Keratinocyte (primary cell): ENCODE results near the gene CRHBP. TPM values are rescaled to one million over a fixed set of nuclear protein-coding genes. Genes with fewer than 3 reads are reported as not detected.

Experiments used
- DNase-seq: peaks from one replicate; pipeline ENCODE4 v3.0.0-alpha.2; 2011; ENCODE audit warnings: low read depth, missing footprints, low spot score
- FAIRE-seq: peaks from 2 replicates; lab custom pipeline; 2011; peaks lifted over from hg19 to GRCh38; lab: Jason Lieb, UNC
- H2AFZ ChIP-seq: 2 replicates; pipeline ENCODE4 v1.6.0; 2012; ENCODE audit warnings: low read length, control low read depth, inconsistent platforms; ENCODE audit not compliant: control insufficient read depth
- H3K27ac ChIP-seq: 2 replicates; pipeline ENCODE4 v1.5.1; 2011; ENCODE audit warnings: low read length; ENCODE audit not compliant: control insufficient read depth, insufficient read depth
- H3K27me3 ChIP-seq: 3 replicates; pipeline ENCODE4 v1.6.0; 2011; ENCODE audit warnings: low read length; ENCODE audit not compliant: control insufficient read depth, insufficient read depth; ENCODE audit errors: extremely low read depth
- H3K36me3 ChIP-seq, 2 experiments: 2 replicates in 1 of 2; 3 replicates in 1 of 2; pipeline ENCODE4 v1.5.1; 2011; ENCODE audit warnings: low read length in 2 of 2, mild to moderate bottlenecking in 1 of 2; ENCODE audit not compliant: control insufficient read depth in 2 of 2, insufficient read depth in 2 of 2; ENCODE audit errors: extremely low read depth in 1 of 2
- H3K4me1 ChIP-seq: 3 replicates; pipeline ENCODE4 v1.5.1; 2011; ENCODE audit warnings: low read length; ENCODE audit not compliant: control insufficient read depth, insufficient read depth; ENCODE audit errors: extremely low read depth
- H3K4me2 ChIP-seq: 3 replicates; pipeline ENCODE4 v1.6.0; 2011; ENCODE audit warnings: low read depth, low read length; ENCODE audit not compliant: control insufficient read depth, insufficient read depth; ENCODE audit errors: extremely low read depth
- H3K4me3 ChIP-seq, 3 experiments: fragments of 200-600 bp in 1 of 3; sonication (generic) in 1 of 3; 2 replicates in 2 of 3; 3 replicates in 1 of 3; pipeline ENCODE4 v1.5.1; 2011 to 2016; ENCODE audit warnings: low read length in 3 of 3, mild to moderate bottlenecking in 3 of 3, control low read depth in 2 of 3, inconsistent platforms in 1 of 3, low read depth in 1 of 3, mixed read lengths in 1 of 3, mixed run types in 1 of 3, moderate library complexity in 1 of 3; ENCODE audit not compliant: control insufficient read depth in 2 of 3, insufficient read depth in 2 of 3; ENCODE audit errors: extremely low read depth in 1 of 3
- H3K79me2 ChIP-seq: 2 replicates; pipeline ENCODE4 v1.6.0; 2012; ENCODE audit warnings: low read length; ENCODE audit not compliant: control insufficient read depth, insufficient read depth
- H3K9ac ChIP-seq: 3 replicates; pipeline ENCODE4 v1.6.0; 2011; ENCODE audit warnings: low read length; ENCODE audit not compliant: control insufficient read depth, insufficient read depth; ENCODE audit errors: extremely low read depth
- H3K9me1 ChIP-seq: 3 replicates; pipeline ENCODE4 v1.6.0; 2011; ENCODE audit warnings: low read length; ENCODE audit not compliant: control insufficient read depth, insufficient read depth; ENCODE audit errors: extremely low read depth
- H3K9me3 ChIP-seq: 2 replicates; pipeline ENCODE4 v1.5.1; 2012; ENCODE audit warnings: low read depth, low read length; ENCODE audit not compliant: control insufficient read depth
- H4K20me1 ChIP-seq: 3 replicates; pipeline ENCODE4 v1.6.0; 2011; ENCODE audit warnings: low read length; ENCODE audit not compliant: control insufficient read depth, insufficient read depth; ENCODE audit errors: extremely low read depth
- CTCF ChIP-seq, 3 experiments: IDR thresholded peaks in 1 of 3; conservative IDR thresholded peaks in 1 of 3; optimal IDR thresholded peaks in 1 of 3; 2 replicates in 2 of 3; 3 replicates in 1 of 3; pipeline versions ENCODE3 to v1.5.1; 2011; ENCODE audit warnings: low read length in 3 of 3, mild to moderate bottlenecking in 3 of 3, moderate library complexity in 2 of 3, control low read depth in 1 of 3, inconsistent platforms in 1 of 3; ENCODE audit not compliant: insufficient read depth in 2 of 3; ENCODE audit errors: extremely low read depth in 1 of 3
- EZH2 ChIP-seq: IDR thresholded peaks from one replicate; pipeline ENCODE4 v1.6.1; 2012; ENCODE audit warnings: inconsistent platforms, mild to moderate bottlenecking, low read length, moderate library complexity
- dilution Hi-C: fragments of 300-500 bp; cut with MboI; formaldehyde crosslinking; loops from one replicate; pipeline ENCODE4 v1.7.0; 2020; ENCODE audit warnings: low sequenced_read_pairs; ENCODE audit not compliant: extremely low pct_ligation_motif_present
- polyA plus RNA-seq, 5 experiments: library from polyadenylated mRNA; depleted of rRNA in 3 of 5; stranded (reverse) in 3 of 5; stranded (forward) in 1 of 5; unstranded in 1 of 5; fragments of >200 nt; gene quantifications; 1 replicate in 1 of 5; 2 replicates in 3 of 5; 3 replicates in 1 of 5; pipeline versions ENCODE4 v1.2.1 to v1.2.3, GENCODE V29; 2011 to 2012; ENCODE audit warnings: missing spikeins in 2 of 5, low read depth in 1 of 5, low replicate concordance in 1 of 5

Gene CRHBP
- polyA plus RNA-seq, 1 donor (not counting 4 experiments of a cell fraction or from before 2014, with no cell fraction given), result not detected

- Histone ChIP-seq H3K9ac (no peak overlapping the region), H2AFZ (no peak overlapping the region), H3K79me2 (no peaks in the 10 kb centered on the region), H3K9me3 (no peaks in the 10 kb centered on the region), H3K4me3 (no peak overlapping the region), H3K4me1 (peaks cover 14% of the 10 kb centered on the region), H3K36me3 (no peaks in the 10 kb centered on the region), H4K20me1 (no peaks in the 10 kb centered on the region), H3K9me1 (no peaks in the 10 kb centered on the region), H3K27me3 (peaks cover 17% of the 10 kb centered on the region), H3K27ac (no peak overlapping the region), H3K4me2 (no peak overlapping the region)
- no peak for DNase-seq
- FAIRE-seq, result no peak
- dilution Hi-C loops, result no loop called here
- TF ChIP-seq CTCF (optimal IDR thresholded peaks at IDR 0.05 in 1 of 3, IDR thresholded peaks at IDR 0.05 in 1 of 3, conservative IDR thresholded peaks at IDR 0.05 in 1 of 3; ENCODE audit: extremely low read depth in 1 of 3, insufficient read depth in 2 of 3, low read length in 3 of 3) (no peak), EZH2 (no peak)
These were observed 6.3 kb downstream of the CRHBP start for GRCh38 chr5:76958991-76959767.

GRCh38 chr5:76960004-76960625, 7.3 kb downstream of the CRHBP start:
- peak; percentile 23 for DNase-seq
- H3K79me2 ChIP-seq, result no peaks in the 10 kb centered on the region
- peaks cover 9% of the 10 kb centered on the region for H3K27me3 ChIP-seq
- peak overlapping the region; percentile 39 for H3K4me2 ChIP-seq
- no peak overlapping the region for H2AFZ ChIP-seq
- peak; percentile 83 for FAIRE-seq
- no peak for TF ChIP-seq EZH2
- TF ChIP-seq CTCF (optimal IDR thresholded peaks at IDR 0.05 in 1 of 3, IDR thresholded peaks at IDR 0.05 in 1 of 3, conservative IDR thresholded peaks at IDR 0.05 in 1 of 3; ENCODE audit: extremely low read depth in 1 of 3, insufficient read depth in 2 of 3, low read length in 3 of 3), result no peak
- no peak overlapping the region for H3K27ac ChIP-seq
- no peaks in the 10 kb centered on the region for H3K9me1 ChIP-seq
- H3K9me3 ChIP-seq, result no peaks in the 10 kb centered on the region
- dilution Hi-C loops, result no loop called here
- no peak overlapping the region for H3K4me3 ChIP-seq
- H3K4me1 ChIP-seq, result peaks cover 14% of the 10 kb centered on the region
- no peaks in the 10 kb centered on the region for H3K36me3 ChIP-seq
- no peaks in the 10 kb centered on the region for H4K20me1 ChIP-seq
- no peak overlapping the region for H3K9ac ChIP-seq
